K562 (cell line): ENCODE data around the gene ORC4. TPM values are rescaled to one million over a fixed set of nuclear protein-coding genes. Genes with fewer than 3 reads are reported as not detected.

Source experiments
- ATAC-seq: fragments of 200-7000 bp; cut with Tn5 transposase; 3 replicates; pipeline ENCODE4 v1.9.1; 2020; ENCODE audit warnings: moderate library complexity
- BruUV-seq: library from RNA; stranded (reverse); fragments of 400-500 nt; replicated peaks from 2 replicates; lab custom pipeline; 2021; lab: Mats Ljungman, UMichigan
- CTCF ChIA-PET: fragments of 300-600 bp; formaldehyde crosslinking; extraction: SDS; loops from one replicate; lab custom pipeline; 2021; ENCODE audit warnings: low intra/inter-chr PET ratio; lab: Yijun Ruan, JAX
- POLR2A ChIA-PET: fragments of 300-600, 350-650 bp; sonication (Branson Sonifier 250); formaldehyde crosslinking; extraction: SDS; loops from one replicate; lab custom pipeline; 2021; ENCODE audit warnings: antibody characterized with exemption, inconsistent platforms; lab: Yijun Ruan, JAX
- DNase-seq, 4 experiments: peaks; one replicate each; pipeline versions ENCODE4 v3.0.0 to v3.0.0-alpha.2; 2011 to 2018; ENCODE audit warnings: low spot score in 3 of 4, mixed read lengths in 3 of 4; ENCODE audit errors: extremely low read depth in 1 of 4
- FAIRE-seq: peaks from 2 replicates; lab custom pipeline; 2011; peaks lifted over from hg19 to GRCh38; lab: Jason Lieb, UNC
- H2AFZ ChIP-seq: 2 replicates; pipeline ENCODE4 v1.6.0; 2011; ENCODE audit warnings: low read depth, low read length, control low read depth, inconsistent platforms
- H3K27ac ChIP-seq: fragments of 200-600 bp; 3 replicates; pipeline ENCODE4 v1.8.0; 2011; ENCODE audit warnings: low read depth, mild to moderate bottlenecking, control low read depth, inconsistent platforms, low read length, moderate library complexity, mixed read lengths; ENCODE audit errors: extremely low read depth
- H3K27me3 ChIP-seq, 2 experiments: fragments of 300-600 bp in 1 of 2; 2 replicates in 1 of 2; 3 replicates in 1 of 2; pipeline versions ENCODE4 v1.6.0 to v1.8.0; 2011; ENCODE audit warnings: inconsistent platforms in 2 of 2, low read length in 2 of 2, mild to moderate bottlenecking in 1 of 2, mixed read lengths in 1 of 2, moderate library complexity in 1 of 2; ENCODE audit not compliant: control insufficient read depth in 2 of 2, insufficient read depth in 2 of 2
- H3K36me3 ChIP-seq: fragments of 300-600 bp; 3 replicates; pipeline ENCODE4 v1.8.0; 2011; ENCODE audit warnings: mild to moderate bottlenecking, low read length, inconsistent platforms; ENCODE audit not compliant: control insufficient read depth, insufficient read depth
- H3K4me1 ChIP-seq, 2 experiments: fragments of 200-600 bp in 1 of 2; replicated peaks in 1 of 2; 2 replicates in 1 of 2; 3 replicates in 1 of 2; pipeline versions ENCODE4 v1.5.1 to v1.8.0; 2011; ENCODE audit warnings: inconsistent platforms in 2 of 2, low read length in 2 of 2, mild to moderate bottlenecking in 1 of 2, mixed read lengths in 1 of 2, moderate library complexity in 1 of 2; ENCODE audit not compliant: control insufficient read depth in 2 of 2, insufficient read depth in 2 of 2
- H3K4me2 ChIP-seq: 2 replicates; pipeline ENCODE4 v1.6.1; 2011; ENCODE audit warnings: low read length, control low read depth, inconsistent platforms, mixed read lengths; ENCODE audit not compliant: insufficient read depth
- H3K4me3 ChIP-seq: fragments of 200-600 bp; sonication (generic), shearing (Covaris generic); 2 replicates; pipeline ENCODE4 v1.5.1; 2016; ENCODE audit warnings: control low read depth, inconsistent platforms
- H3K79me2 ChIP-seq: fragments of 200-600 bp; 3 replicates; pipeline ENCODE4 v1.8.0; 2011; ENCODE audit warnings: low read length, inconsistent platforms; ENCODE audit not compliant: control insufficient read depth, insufficient read depth
- H3K9ac ChIP-seq, 2 experiments: 2 replicates each; pipeline versions ENCODE4 v1.6.0 to v1.6.1; 2011; ENCODE audit warnings: low read depth in 2 of 2, low read length in 2 of 2, control low read depth in 1 of 2, inconsistent platforms in 1 of 2, mild to moderate bottlenecking in 1 of 2, mixed read lengths in 1 of 2; ENCODE audit not compliant: insufficient read depth in 1 of 2
- H3K9me1 ChIP-seq: one replicate; pipeline ENCODE4 v1.6.0; 2011; ENCODE audit warnings: inconsistent platforms, mild to moderate bottlenecking, low read length, moderate library complexity; ENCODE audit not compliant: control insufficient read depth, insufficient read depth
- H3K9me3 ChIP-seq: replicated peaks from 2 replicates; pipeline ENCODE4 v1.5.1; 2011; ENCODE audit warnings: low read depth, low read length, inconsistent platforms; ENCODE audit not compliant: control insufficient read depth, insufficient read depth
- H4K20me1 ChIP-seq: replicated peaks from 2 replicates; pipeline ENCODE4 v1.6.1; 2011; ENCODE audit warnings: low read length, inconsistent platforms, mixed read lengths; ENCODE audit not compliant: control insufficient read depth, insufficient read depth
- ATF6 ChIP-seq: sonication (generic); formaldehyde crosslinking; IDR thresholded peaks from 2 replicates; pipeline ENCODE4 v1.4.0; 2020; ENCODE audit warnings: mild to moderate bottlenecking, missing genetic modification reagents
- MITF ChIP-seq: IDR thresholded peaks from 2 replicates; pipeline ENCODE4 v1.6.1; 2014; ENCODE audit warnings: antibody characterized with exemption
- TAF9B ChIP-seq: fragments of 450-650 bp; IDR thresholded peaks from 2 replicates; pipeline ENCODE4 v1.6.1; 2018; ENCODE audit warnings: mild to moderate bottlenecking; ENCODE audit not compliant: partially characterized antibody
- in situ Hi-C: fragments of 300-500 bp; cut with MboI; formaldehyde crosslinking; loops from 4 replicates; pipeline ENCODE4 v1.15.0; 2018; ENCODE audit warnings: inconsistent platforms, mixed read lengths
- intact Hi-C: fragments of 100-400 bp; cut with micrococcal nuclease; formaldehyde crosslinking; loops from 2 replicates; pipeline ENCODE4 v1.14.2; 2022
- polyA plus RNA-seq, 8 experiments: library from polyadenylated mRNA; depleted of rRNA in 4 of 8; stranded (reverse) in 5 of 8; unstranded in 3 of 8; fragments of >200 nt; fragmentation: Nextera tagmentation in 2 of 8; fragmentation: Illumina TruSeq in 1 of 8; extraction: Ambion mirVana in 2 of 8; extraction: Trizol in 1 of 8; gene quantifications; 2 replicates each; pipeline versions ENCODE4 v1.2.1 to v1.2.3, GENCODE V29; 2011 to 2014; ENCODE audit warnings: inconsistent platforms in 1 of 8, missing spikeins in 1 of 8
- total RNA-seq, 7 experiments: library from RNA; depleted of rRNA in 6 of 7; stranded (reverse); fragments of >200 nt in 6 of 7; fragmentation: Illumina TruSeq in 2 of 7; extraction: Trizol in 2 of 7; gene quantifications; 2 replicates each; pipeline versions ENCODE4 v1.2.1 to v1.2.3, GENCODE V29; 2011 to 2021; ENCODE audit warnings: low replicate concordance in 1 of 7

ORC4 gene
- total and polyA plus RNA-seq, 9 of the 15 experiments (the other 6 are each of a cell fraction or from before 2014, with no cell fraction given): 58.6 to 100 (median 70.5) TPM

GRCh38 chr2:147884830-147885229, 135.7 kb downstream of the ORC4 start (continued):
- TF ChIP-seq MITF (no peak), TAF9B (no peak)

GRCh38 chr2:147882631-147883030, 137.9 kb downstream of the ORC4 start:
- H3K4me2 ChIP-seq: no peak overlapping the region
- no peaks in the 10 kb centered on the region for H3K4me1 ChIP-seq
- intact Hi-C loops: loop anchor here (1.0 kb wide), 1 partner anchor 15 kb away; no protein-coding TSS in a partner anchor
- TF ChIP-seq ATF6 (CRISPR knock-in tag): no peak
- no peak overlapping the region for H3K27ac ChIP-seq
- no peaks in the 10 kb centered on the region for H4K20me1 ChIP-seq
- BruUV-seq: no TSS peak
- H3K9me1 ChIP-seq: no peaks in the 10 kb centered on the region
- ATAC-seq: no peak
- in situ Hi-C loops: loop anchor here (25.0 kb wide), 1 partner anchor 845 kb away; no protein-coding TSS in a partner anchor
- CTCF ChIA-PET: no interaction called here
- H3K79me2 ChIP-seq: no peaks in the 10 kb centered on the region
- no peak overlapping the region for H2AFZ ChIP-seq
- H3K9me3 ChIP-seq: no peaks in the 10 kb centered on the region
- H3K36me3 ChIP-seq: no peaks in the 10 kb centered on the region
- no peaks in the 10 kb centered on the region; a peak in 1 of 5 replicates for H3K27me3 ChIP-seq
- no peak overlapping the region for H3K9ac ChIP-seq
- POLR2A ChIA-PET: no interaction called here
- H3K4me3 ChIP-seq: no peak overlapping the region
- FAIRE-seq: no peak
- DNase-seq: no peak

Other genes with a start within 250 kb of the ORC4 start
- 1.2 and 2.0 TPM in 2 replicates for gene ACVR2A, start 175.7 kb downstream of the ORC4 start, total RNA-seq (2014; rRNA removed)
- 3.0 and 3.1 TPM in 2 replicates for gene ACVR2A, start 175.7 kb downstream of the ORC4 start, total RNA-seq (2014; rRNA removed; fragmentation: Illumina TruSeq; extraction: Trizol)
- 2.8 and 3.9 TPM in 2 replicates for gene ACVR2A, start 175.7 kb downstream of the ORC4 start, total RNA-seq (2015; rRNA removed; fragmentation: Illumina TruSeq; extraction: Trizol)
- gene ACVR2A, start 175.7 kb downstream of the ORC4 start, total RNA-seq (2021): 2.4 and 2.7 TPM in 2 replicates
- gene ACVR2A, start 175.7 kb downstream of the ORC4 start, polyA plus RNA-seq (2011; rRNA removed): 0.84 and 1.2 TPM in 2 replicates
- 1.1 and 1.8 TPM in 2 replicates for gene ACVR2A, start 175.7 kb downstream of the ORC4 start, polyA plus RNA-seq (2014; fragmentation: Illumina TruSeq; extraction: Trizol)
- gene ACVR2A, start 175.7 kb downstream of the ORC4 start, polyA plus RNA-seq (2014; fragmentation: Nextera tagmentation; extraction: Ambion mirVana): 1 to 10 TPM; 3.4 to 3.9 TPM
- 0.82 and 1.3 TPM in 2 replicates for gene ACVR2A, start 175.7 kb downstream of the ORC4 start, polyA plus RNA-seq (2014; rRNA removed)
- 5.1 and 5.4 TPM in 2 replicates for gene MBD5, start 354 bp upstream of the ORC4 start, total RNA-seq (2014; rRNA removed)
- 11.1 and 13.0 TPM in 2 replicates for gene MBD5, start 354 bp upstream of the ORC4 start, total RNA-seq (2014; rRNA removed; fragmentation: Illumina TruSeq; extraction: Trizol)
- 9.5 and 12.0 TPM in 2 replicates for gene MBD5, start 354 bp upstream of the ORC4 start, total RNA-seq (2015; rRNA removed; fragmentation: Illumina TruSeq; extraction: Trizol)
- gene MBD5, start 354 bp upstream of the ORC4 start, total RNA-seq (2021): 9.8 and 13.9 TPM in 2 replicates
- 14.5 and 24.2 TPM in 2 replicates for gene MBD5, start 354 bp upstream of the ORC4 start, polyA plus RNA-seq (2011; rRNA removed)
- 9.0 and 9.1 TPM in 2 replicates for gene MBD5, start 354 bp upstream of the ORC4 start, polyA plus RNA-seq (2014; fragmentation: Illumina TruSeq; extraction: Trizol)
- gene MBD5, start 354 bp upstream of the ORC4 start, polyA plus RNA-seq (2014; fragmentation: Nextera tagmentation; extraction: Ambion mirVana): 1 to 10 TPM; 3.4 to 3.6 TPM
- 6.2 and 6.8 TPM in 2 replicates for gene MBD5, start 354 bp upstream of the ORC4 start, polyA plus RNA-seq (2014; rRNA removed)